ENCODE data around the gene PHTF2. TPM values are rescaled to one million over a fixed set of nuclear protein-coding genes. Genes with fewer than 3 reads are reported as not detected.

The PHTF2 gene
- total RNA-seq, 1 donor from 2014 or later, result 4.2 TPM

DNA sequence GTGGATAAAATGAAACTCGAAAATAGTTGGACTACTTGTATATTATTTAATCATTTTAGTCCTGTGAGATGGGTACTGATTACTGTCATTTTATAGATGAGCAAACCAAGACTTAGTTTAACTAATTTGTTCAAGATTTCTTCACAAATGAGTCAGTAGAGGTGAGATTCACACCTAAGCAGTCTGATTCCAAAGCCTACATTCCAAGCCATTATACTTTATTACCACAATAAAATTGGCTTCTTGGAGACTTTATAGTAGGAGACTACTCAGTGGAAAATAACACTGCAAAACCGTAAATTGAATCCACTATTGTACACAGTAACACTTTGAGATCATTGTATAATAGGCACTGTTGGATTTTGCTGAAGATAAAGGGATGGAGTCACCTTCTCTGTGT lies 2.2 kb downstream of the PHTF2 start:
- FAIRE-seq (no peak), DNase-seq (ENCODE audit: low read depth) (no peak)
- Histone ChIP-seq H3K4me3 (ENCODE audit: low read depth, low read length) (no peak overlapping the region), H3K36me3 (ENCODE audit: control insufficient read depth, insufficient read depth, low read length) (no peaks in the 10 kb centered on the region), H3K27me3 (ENCODE audit: control insufficient read depth, insufficient read depth, low read length) (no peaks in the 10 kb centered on the region)
- TF ChIP-seq CTCF (IDR thresholded peaks at IDR 0.05; ENCODE audit: insufficient read depth, low read length, severe bottlenecking), result no peak

DNA sequence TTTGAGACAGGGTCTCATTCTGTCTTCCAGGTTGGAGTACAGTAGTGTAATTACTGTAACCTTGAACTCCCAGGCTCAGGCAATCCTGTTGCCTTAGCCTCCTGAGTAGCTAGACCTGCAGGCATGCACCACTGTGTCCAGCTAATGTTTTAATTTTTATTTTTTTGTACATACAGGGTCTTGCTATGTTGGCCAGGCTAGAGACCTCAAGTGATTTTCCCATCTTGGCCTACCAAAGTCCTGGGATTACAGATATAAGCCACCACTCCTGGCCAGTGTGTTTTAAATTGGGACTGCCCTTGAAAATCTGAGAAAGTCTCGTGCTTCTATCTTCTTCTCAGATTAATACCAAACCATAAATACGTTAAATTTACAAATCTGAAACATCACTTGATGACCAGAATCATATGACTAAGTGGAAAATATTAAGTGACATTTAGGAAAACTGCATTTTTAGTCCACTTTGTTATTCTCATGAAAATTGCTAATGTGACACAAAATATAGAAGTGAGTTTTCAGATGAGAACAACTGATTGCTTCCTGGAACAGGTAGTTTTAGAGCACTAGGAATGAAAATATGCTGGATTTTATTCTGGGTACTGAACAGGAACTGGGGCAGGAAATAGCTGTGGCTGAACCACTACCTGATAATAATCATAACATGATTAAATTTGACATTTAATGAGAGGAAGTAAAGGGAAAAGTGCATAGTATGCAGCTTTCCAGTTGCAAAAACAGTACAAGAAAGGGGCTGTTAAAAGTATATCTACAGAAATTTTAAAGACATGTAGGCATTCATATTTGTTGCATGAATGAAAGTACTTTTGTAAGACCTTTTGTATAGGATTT lies 4.2 kb downstream of the PHTF2 start:
- no peak for DNase-seq (ENCODE audit: low read depth)

GRCh38 chr7:77806425-77806824 lies 7.9 kb downstream of the PHTF2 start:
- FAIRE-seq (no peak), DNase-seq (ENCODE audit: low read depth) (no peak)
- no peak for TF ChIP-seq CTCF (IDR thresholded peaks at IDR 0.05; ENCODE audit: insufficient read depth, low read length, severe bottlenecking)
- Histone ChIP-seq H3K4me3 (ENCODE audit: low read depth, low read length) (no peak overlapping the region), H3K36me3 (ENCODE audit: control insufficient read depth, insufficient read depth, low read length) (no peaks in the 10 kb centered on the region), H3K27me3 (ENCODE audit: control insufficient read depth, insufficient read depth, low read length) (no peaks in the 10 kb centered on the region)

More for the DNA sequence above, 4.2 kb downstream of the PHTF2 start:
- H3K4me3 ChIP-seq (ENCODE audit: low read depth, low read length), result no peak overlapping the region
- FAIRE-seq, result no peak
- H3K36me3 ChIP-seq (ENCODE audit: control insufficient read depth, insufficient read depth, low read length), result no peaks in the 10 kb centered on the region
- TF ChIP-seq CTCF (IDR thresholded peaks at IDR 0.05; ENCODE audit: insufficient read depth, low read length, severe bottlenecking), result no peak
- H3K27me3 ChIP-seq (ENCODE audit: control insufficient read depth, insufficient read depth, low read length), result no peaks in the 10 kb centered on the region

- Histone ChIP-seq H3K27me3 (ENCODE audit: control insufficient read depth, insufficient read depth, low read length) (no peaks in the 10 kb centered on the region), H3K4me3 (ENCODE audit: low read depth, low read length) (no peak overlapping the region), H3K36me3 (ENCODE audit: control insufficient read depth, insufficient read depth, low read length) (no peaks in the 10 kb centered on the region)
- FAIRE-seq, result no peak
- DNase-seq (ENCODE audit: low read depth), result no peak
- TF ChIP-seq CTCF (IDR thresholded peaks at IDR 0.05; ENCODE audit: insufficient read depth, low read length, severe bottlenecking), result no peak
These were observed 9.9 kb downstream of the PHTF2 start for GRCh38 chr7:77808517-77808916.

GRCh38 chr7:77811516-77812289 lies 13.1 kb downstream of the PHTF2 start:
- no peak for DNase-seq (ENCODE audit: low read depth)
- no peak for FAIRE-seq
- no peak for TF ChIP-seq CTCF (IDR thresholded peaks at IDR 0.05; ENCODE audit: insufficient read depth, low read length, severe bottlenecking)
- no peaks in the 10 kb centered on the region for H3K27me3 ChIP-seq (ENCODE audit: control insufficient read depth, insufficient read depth, low read length)
- no peaks in the 10 kb centered on the region for H3K36me3 ChIP-seq (ENCODE audit: control insufficient read depth, insufficient read depth, low read length)
- no peak overlapping the region for H3K4me3 ChIP-seq (ENCODE audit: low read depth, low read length)

All from bronchial epithelial cell (primary cell).